Spleen (tissue), 11 donors: Measurements from ENCODE around the gene MARK2. TPM values are rescaled to one million over a fixed set of nuclear protein-coding genes. Genes with fewer than 3 reads are reported as not detected.
A peak's percentile ranks its signal among the peaks of the same experiment; 100 is the strongest.

ENCODE experiments used
- DNase-seq: peaks from one replicate; pipeline ENCODE4 v3.0.0-alpha.2; 2020
- H3K27ac ChIP-seq, 8 donors: fragments of 200-600 bp; sonication (generic) in 7 of 8; 1 replicate in 4 of 8; 2 replicates in 4 of 8; pipeline versions ENCODE4 v1.5.0 to v1.8.0; 2016 to 2021; ENCODE audit warnings: inconsistent platforms in 4 of 8, mild to moderate bottlenecking in 4 of 8, moderate library complexity in 1 of 8
- H3K27me3 ChIP-seq, 7 donors: fragments of 200-600 bp; sonication (generic) in 6 of 7; replicated peaks in 1 of 7; 1 replicate in 4 of 7; 2 replicates in 3 of 7; pipeline versions ENCODE4 v1.5.0 to v1.8.0; 2016 to 2021; ENCODE audit warnings: inconsistent platforms in 3 of 7, mild to moderate bottlenecking in 1 of 7
- H3K36me3 ChIP-seq, 6 donors: fragments of 200-600 bp; sonication (generic) in 5 of 6; 1 replicate in 4 of 6; 2 replicates in 2 of 6; pipeline versions ENCODE4 v1.5.0 to v1.8.0; 2016 to 2021; ENCODE audit warnings: inconsistent platforms in 2 of 6
- H3K4me1 ChIP-seq, 6 donors: fragments of 200-600 bp; sonication (generic) in 5 of 6; 1 replicate in 3 of 6; 2 replicates in 3 of 6; pipeline versions ENCODE4 v1.5.0 to v1.8.0; 2016 to 2021; ENCODE audit warnings: inconsistent platforms in 3 of 6
- H3K4me3 ChIP-seq, 8 donors: fragments of 200-600 bp; sonication (generic) in 7 of 8; 1 replicate in 4 of 8; 2 replicates in 4 of 8; pipeline versions ENCODE4 v1.5.0 to v1.8.0; 2016 to 2021; ENCODE audit warnings: inconsistent platforms in 4 of 8, mild to moderate bottlenecking in 4 of 8, moderate library complexity in 2 of 8
- H3K9me3 ChIP-seq, 8 donors: fragments of 200-600 bp; sonication (generic) in 7 of 8; 1 replicate in 4 of 8; 2 replicates in 4 of 8; pipeline versions ENCODE4 v1.5.0 to v1.8.0; 2016 to 2021; ENCODE audit warnings: inconsistent platforms in 4 of 8
- POLR2A ChIP-seq, 3 donors: fragments of 450-650 bp; IDR thresholded peaks; one replicate each; pipeline ENCODE4 v1.5.1; 2017; ENCODE audit warnings: antibody characterized with exemption in 3 of 3, mild to moderate bottlenecking in 1 of 3
- POLR2AphosphoS5 ChIP-seq, 3 donors: sonication (generic); formaldehyde crosslinking; IDR thresholded peaks; one replicate each; pipeline ENCODE4 v1.5.1; 2017; ENCODE audit warnings: antibody characterized with exemption in 3 of 3
- WGBS, 5 donors: extraction: QIAGEN DNeasy Blood & Tissue Kit in 3 of 5; methylation state at CpG; one replicate each; pipeline versions ENCODE4 v1.1.5 to v1.1.7; 2013 to 2018; 5-methylcytosine and 5-hydroxymethylcytosine counted together
- intact Hi-C: fragments of 100-400 bp; cut with DNase I; formaldehyde crosslinking; loops from one replicate; pipeline ENCODE4 v1.15.0; 2023; ENCODE audit warnings: low total_unique reads
- polyA plus RNA-seq, 3 donors: library from polyadenylated mRNA; stranded (reverse); fragments of 200-250 nt; gene quantifications; one replicate each; pipeline ENCODE4 v1.2.1, GENCODE V29; 2013
- total RNA-seq, 7 donors: library from RNA; depleted of rRNA in 3 of 7; stranded (reverse); fragments of >200 nt in 3 of 7; fragmentation: NEBNext Ultra II Directional in 4 of 7; extraction: Animal tissue kit (Norgen Biotek cat#: 25700) in 4 of 7; gene quantifications; one replicate each; pipeline versions ENCODE4 v1.1.0 to v1.2.1, GENCODE V29; 2016 to 2021
- TF ChIP-seq, protein P1 (sequence below), 11 experiments: fragments of 200-600 bp in 7 of 11; fragments of 450-650 bp in 4 of 11; sonication (generic) in 4 of 11; IDR thresholded peaks in 8 of 11; conservative IDR thresholded peaks in 3 of 11; 1 replicate in 7 of 11; 2 replicates in 4 of 11; pipeline versions ENCODE4 v1.4.0 to v1.8.0; 2016 to 2021; ENCODE audit warnings: antibody characterized with exemption in 11 of 11, inconsistent platforms in 4 of 11, mild to moderate bottlenecking in 1 of 11
- donor health status: healthy with polysubstance abuse.
- donor health status: DM: no; HTN: no; CAD: no; lungs with moderate emphysema.
- donor health status: DM: no; HTN: no; CAD: no.
- donor health status: Bipolar disorder and iron deficiency.
- donor health status: healthy.
- donor health status: DM: no; HTN: no; CAD: no.
- donor health status: DM: yes; HTN: yes; CAD: no.

MARK2 gene
- total and polyA plus RNA-seq, 10 donors, result 6.9 to 67.3 (median 45.3) TPM

DNA sequence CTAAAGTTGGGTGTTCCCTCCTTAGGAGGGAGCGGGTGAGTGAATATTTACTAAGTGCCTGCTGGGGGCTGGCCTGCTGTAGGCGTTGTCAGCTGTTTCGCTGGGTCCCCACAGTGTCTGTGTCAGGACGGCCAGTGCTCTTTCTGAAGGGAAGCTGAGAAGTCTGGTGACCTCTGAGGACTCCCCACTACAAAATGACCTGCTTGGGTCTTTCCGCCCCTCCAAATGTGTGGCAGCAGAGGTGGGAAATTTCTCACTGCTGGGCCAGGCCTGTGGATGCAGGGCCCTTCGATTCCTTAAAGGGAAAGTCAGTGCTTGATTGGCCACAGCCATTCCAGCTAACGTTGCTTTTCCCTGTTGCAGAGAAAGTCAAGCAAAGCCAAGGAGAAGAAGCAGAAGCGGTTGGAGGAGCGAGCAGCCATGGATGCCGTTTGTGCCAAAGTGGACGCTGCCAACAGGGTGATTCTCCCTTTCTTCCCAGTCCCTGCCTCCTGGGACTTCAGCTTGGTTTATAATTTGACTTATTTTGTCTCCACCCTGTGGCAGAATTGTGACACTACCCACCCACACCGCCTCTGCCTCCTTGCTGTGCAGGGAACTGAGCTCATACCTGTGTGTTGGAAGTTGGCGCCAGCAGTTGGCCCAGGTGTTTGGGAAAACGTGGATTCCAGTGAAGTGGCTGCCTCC is 106.7 kb downstream of the MARK2 start:
- H3K27ac ChIP-seq, result peak overlapping the region in 3 of 8 donors; percentile 26 to 42 (median 33)
- peaks cover 8 to 56% (median 32%) of the 10 kb centered on the region in 6 donors for H3K4me1 ChIP-seq
- no peaks in the 10 kb centered on the region for H3K27me3 ChIP-seq
- peaks cover 0 to 57% (median 23%) of the 10 kb centered on the region in 6 donors for H3K36me3 ChIP-seq
- no peaks in the 10 kb centered on the region for H3K9me3 ChIP-seq
- intact Hi-C loops, result no loop called here
- 50 to 62% (median 61%) methylated on average over 14 of the region's 14 CpGs for WGBS, 5 donors
- H3K4me3 ChIP-seq, result no peak overlapping the region
- no peak for DNase-seq
- TF ChIP-seq, protein P1, sequence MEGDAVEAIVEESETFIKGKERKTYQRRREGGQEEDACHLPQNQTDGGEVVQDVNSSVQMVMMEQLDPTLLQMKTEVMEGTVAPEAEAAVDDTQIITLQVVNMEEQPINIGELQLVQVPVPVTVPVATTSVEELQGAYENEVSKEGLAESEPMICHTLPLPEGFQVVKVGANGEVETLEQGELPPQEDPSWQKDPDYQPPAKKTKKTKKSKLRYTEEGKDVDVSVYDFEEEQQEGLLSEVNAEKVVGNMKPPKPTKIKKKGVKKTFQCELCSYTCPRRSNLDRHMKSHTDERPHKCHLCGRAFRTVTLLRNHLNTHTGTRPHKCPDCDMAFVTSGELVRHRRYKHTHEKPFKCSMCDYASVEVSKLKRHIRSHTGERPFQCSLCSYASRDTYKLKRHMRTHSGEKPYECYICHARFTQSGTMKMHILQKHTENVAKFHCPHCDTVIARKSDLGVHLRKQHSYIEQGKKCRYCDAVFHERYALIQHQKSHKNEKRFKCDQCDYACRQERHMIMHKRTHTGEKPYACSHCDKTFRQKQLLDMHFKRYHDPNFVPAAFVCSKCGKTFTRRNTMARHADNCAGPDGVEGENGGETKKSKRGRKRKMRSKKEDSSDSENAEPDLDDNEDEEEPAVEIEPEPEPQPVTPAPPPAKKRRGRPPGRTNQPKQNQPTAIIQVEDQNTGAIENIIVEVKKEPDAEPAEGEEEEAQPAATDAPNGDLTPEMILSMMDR (IDR thresholded peaks at IDR 0.05 in 8 of 11, conservative IDR thresholded peaks at IDR 0.05 in 3 of 11), result peak; percentile 52 to 87 (median 77)
- TF ChIP-seq POLR2AphosphoS5 (IDR thresholded peaks at IDR 0.05), result no peak

DNA sequence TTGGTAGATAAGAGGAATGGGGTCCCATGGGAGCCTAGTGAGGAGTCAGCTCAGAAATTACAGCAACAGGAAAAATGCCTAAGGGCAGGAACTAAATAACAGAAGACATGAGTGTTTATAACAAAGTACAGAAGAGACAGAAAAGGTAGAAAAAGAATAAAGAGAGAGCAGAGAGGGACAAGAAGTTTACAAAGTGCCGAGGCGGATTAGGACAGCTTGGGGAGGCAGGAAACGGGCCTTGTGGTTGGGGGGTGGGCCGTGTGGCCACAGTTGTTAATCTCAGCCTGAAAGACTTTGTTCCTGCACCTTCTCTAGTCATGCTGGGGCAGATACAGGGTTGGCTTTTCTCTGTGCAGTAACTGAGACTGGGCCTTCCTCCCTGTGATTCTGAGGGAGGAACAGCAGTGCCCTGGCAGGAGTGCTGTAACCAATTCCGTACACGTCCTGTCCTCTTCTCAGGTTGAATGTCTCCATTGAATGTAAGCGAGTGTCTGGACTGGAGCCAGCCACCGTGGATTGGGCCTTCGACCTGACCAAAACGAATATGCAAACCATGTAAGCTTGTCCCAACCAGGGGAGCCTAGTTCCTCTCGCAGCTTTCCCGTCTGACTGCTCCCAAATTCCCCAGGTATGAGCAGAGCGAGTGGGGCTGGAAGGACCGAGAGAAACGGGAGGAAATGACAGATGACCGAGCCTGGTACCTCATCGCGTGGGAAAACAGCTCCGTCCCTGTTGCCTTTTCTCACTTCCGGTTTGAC is 113.0 kb downstream of the MARK2 start:
- H3K4me3 ChIP-seq, result peak overlapping the region in 1 of 8 donors; percentile 9
- peak overlapping the region in 7 of 8 donors; percentile 14 to 83 (median 57) for H3K27ac ChIP-seq
- H3K36me3 ChIP-seq, result peaks cover 0 to 94% (median 42%) of the 10 kb centered on the region in 6 donors
- TF ChIP-seq, protein P1 (IDR thresholded peaks at IDR 0.05 in 8 of 11, conservative IDR thresholded peaks at IDR 0.05 in 3 of 11), result no peak
- TF ChIP-seq POLR2A (IDR thresholded peaks at IDR 0.05) (no peak), POLR2AphosphoS5 (IDR thresholded peaks at IDR 0.05) (no peak)
- no peaks in the 10 kb centered on the region for H3K9me3 ChIP-seq
- intact Hi-C loops, result no loop called here
- H3K4me1 ChIP-seq, result peaks cover 0 to 27% (median 14%) of the 10 kb centered on the region in 6 donors
- DNase-seq, result no peak
- 55 to 64% (median 57%) methylated on average over 20 of the region's 20 CpGs for WGBS, 5 donors
- no peaks in the 10 kb centered on the region for H3K27me3 ChIP-seq

DNA sequence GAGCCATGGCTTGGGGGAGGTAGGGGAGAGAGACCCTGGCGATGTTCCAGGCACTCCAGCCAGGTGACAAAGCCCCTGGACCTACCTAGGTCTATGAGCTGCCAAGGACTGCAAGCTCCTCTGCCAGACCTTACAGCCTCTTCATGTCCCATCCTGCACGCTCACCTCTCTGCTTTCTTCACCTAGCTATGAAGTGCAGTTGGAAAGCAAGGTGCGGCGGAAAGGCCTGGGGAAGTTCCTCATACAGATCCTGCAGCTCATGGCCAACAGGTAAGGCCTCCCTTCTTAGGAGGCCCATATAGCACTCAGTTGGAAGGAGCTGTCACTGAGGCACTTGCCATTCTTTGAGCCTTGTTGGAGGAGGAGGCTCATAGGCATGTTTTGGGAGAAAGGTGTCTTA is 113.7 kb downstream of the MARK2 start:
- Histone ChIP-seq H3K4me1 (peaks cover 0 to 27% (median 14%) of the 10 kb centered on the region in 6 donors), H3K27me3 (no peaks in the 10 kb centered on the region), H3K9me3 (no peaks in the 10 kb centered on the region), H3K27ac (peak overlapping the region in 5 of 8 donors; percentile 28 to 83 (median 69)), H3K4me3 (peak overlapping the region in 1 of 8 donors; percentile 9), H3K36me3 (peaks cover 0 to 93% (median 39%) of the 10 kb centered on the region in 6 donors)
- DNase-seq, result no peak
- intact Hi-C loops, result no loop called here
- 95 to 98% (median 98%) methylated on average over 4 of the region's 4 CpGs for WGBS, 5 donors
- no peak for TF ChIP-seq POLR2AphosphoS5 (IDR thresholded peaks at IDR 0.05)
- TF ChIP-seq, protein P1 (IDR thresholded peaks at IDR 0.05 in 8 of 11, conservative IDR thresholded peaks at IDR 0.05 in 3 of 11), result no peak
- no peak for TF ChIP-seq POLR2A (IDR thresholded peaks at IDR 0.05)

DNA sequence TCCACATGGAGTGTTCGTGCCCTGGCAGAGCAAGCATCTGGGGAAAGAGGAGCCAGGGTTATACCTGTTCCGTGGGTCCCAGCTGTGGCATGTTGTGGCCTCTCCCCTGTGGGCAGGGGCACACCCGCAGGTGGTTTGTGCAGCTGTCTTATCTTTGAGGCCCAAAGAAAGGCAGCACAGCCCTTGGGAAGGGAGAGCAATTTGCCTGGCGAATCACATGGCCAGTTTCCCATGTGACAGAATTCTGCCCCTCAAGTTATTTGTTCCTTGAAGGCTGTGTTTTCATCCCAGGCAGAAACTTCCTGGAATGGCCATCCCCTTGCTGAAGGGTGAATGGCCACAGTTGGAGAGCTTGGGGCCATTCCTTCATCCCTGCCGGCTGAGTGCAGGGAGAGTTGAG is 119.1 kb downstream of the MARK2 start:
- Histone ChIP-seq H3K4me1 (peaks cover 0 to 17% (median 13%) of the 10 kb centered on the region in 6 donors), H3K9me3 (no peaks in the 10 kb centered on the region), H3K27ac (no peak overlapping the region), H3K36me3 (peaks cover 0 to 53% (median 33%) of the 10 kb centered on the region in 6 donors), H3K27me3 (no peaks in the 10 kb centered on the region), H3K4me3 (no peak overlapping the region)
- 88 to 98% (median 92%) methylated on average over 5 of the region's 5 CpGs for WGBS, 5 donors
- no peak for TF ChIP-seq POLR2A (IDR thresholded peaks at IDR 0.05)
- TF ChIP-seq, protein P1 (IDR thresholded peaks at IDR 0.05 in 8 of 11, conservative IDR thresholded peaks at IDR 0.05 in 3 of 11), result no peak
- TF ChIP-seq POLR2AphosphoS5 (IDR thresholded peaks at IDR 0.05), result no peak
- DNase-seq, result no peak
- intact Hi-C loops, result no loop called here
